Nephron progenitor cell (in vitro differentiated cells): ENCODE results near the gene ARMC5.

ENCODE experiments used
- DNase-seq: peaks from one replicate; pipeline ENCODE4 v3.0.0; 2021
- H3K27ac Mint-ChIP-seq: 2 replicates; pipeline ENCODE4 v1.8.0; 2021; ENCODE audit warnings: mild to moderate bottlenecking, moderate library complexity, mixed read lengths
- H3K27me3 Mint-ChIP-seq: 2 replicates; pipeline ENCODE4 v1.8.0; 2021; ENCODE audit warnings: mild to moderate bottlenecking, low read depth, mixed read lengths; ENCODE audit not compliant: poor library complexity
- H3K36me3 Mint-ChIP-seq: 2 replicates; pipeline ENCODE4 v1.8.0; 2021; ENCODE audit warnings: low read depth, mixed read lengths
- H3K4me1 Mint-ChIP-seq: 2 replicates; pipeline ENCODE4 v1.8.0; 2021; ENCODE audit warnings: mixed read lengths
- H3K4me3 Mint-ChIP-seq: 2 replicates; pipeline ENCODE4 v1.8.0; 2021; ENCODE audit warnings: mild to moderate bottlenecking, moderate library complexity, mixed read lengths
- H3K9me3 Mint-ChIP-seq: 2 replicates; pipeline ENCODE4 v1.8.0; 2021; ENCODE audit warnings: mild to moderate bottlenecking, moderate library complexity, mixed read lengths
- CTCF ChIP-seq: fragments of 200-600 bp; sonication (generic); IDR thresholded peaks from 2 replicates; pipeline ENCODE4 v1.5.0; 2021; ENCODE audit warnings: antibody characterized with exemption

The ARMC5 gene

DNA sequence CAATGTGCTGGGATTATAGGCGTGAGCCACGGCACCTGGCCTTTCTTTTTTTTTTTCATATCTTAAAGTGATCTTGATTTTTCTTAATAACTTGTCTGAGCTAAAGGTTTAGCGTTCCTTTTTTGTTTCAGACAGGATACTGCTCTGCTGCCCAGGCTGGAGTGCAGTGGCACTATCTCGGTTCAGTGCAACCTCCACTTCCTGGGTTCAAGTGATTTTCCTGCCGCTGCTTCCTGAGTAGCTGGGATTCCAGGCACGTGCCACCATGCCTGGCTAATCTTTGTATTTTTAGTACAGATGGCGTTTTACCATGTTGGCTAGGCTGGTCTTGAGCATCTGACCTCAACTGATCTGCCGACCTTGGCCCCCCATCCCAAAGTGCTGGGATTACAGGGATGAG is 44.9 kb downstream of the ARMC5 start:
- Mint-ChIP-seq H3K9me3 (no peaks in the 10 kb centered on the region), H3K27me3 (no peaks in the 10 kb centered on the region), H3K4me1 (peaks cover 17% of the 10 kb centered on the region), H3K27ac (no peak overlapping the region), H3K36me3 (peaks cover 10% of the 10 kb centered on the region), H3K4me3 (no peak overlapping the region)
- DNase-seq = no peak
- TF ChIP-seq CTCF = no peak

DNA sequence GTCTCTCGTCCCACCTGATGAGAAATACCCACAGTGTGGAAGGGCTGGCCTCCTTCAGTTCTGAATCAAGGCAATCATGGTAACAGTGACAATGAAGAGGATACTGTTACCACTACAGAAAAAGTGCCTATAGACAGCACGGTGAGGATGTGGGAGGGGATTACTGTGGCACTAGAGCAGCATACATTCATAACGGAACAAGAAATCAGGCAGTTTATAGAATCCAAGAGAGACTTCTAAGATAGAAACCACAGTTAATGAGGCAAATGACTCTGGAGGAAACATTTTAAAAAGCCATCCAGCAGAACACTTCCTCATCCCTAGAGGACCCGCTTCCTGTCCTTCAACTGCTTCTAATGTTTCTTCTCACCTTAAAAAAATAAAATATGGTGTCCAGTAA is 46.2 kb downstream of the ARMC5 start:
- TF ChIP-seq CTCF = no peak
- H3K4me3 Mint-ChIP-seq = no peak overlapping the region
- H3K27me3 Mint-ChIP-seq = peaks cover 9% of the 10 kb centered on the region
- H3K4me1 Mint-ChIP-seq = peaks cover 25% of the 10 kb centered on the region
- DNase-seq = no peak
- no peaks in the 10 kb centered on the region for H3K9me3 Mint-ChIP-seq
- H3K36me3 Mint-ChIP-seq = peaks cover 2% of the 10 kb centered on the region
- peak overlapping the region; percentile 7 for H3K27ac Mint-ChIP-seq

- peaks cover 20% of the 10 kb centered on the region for H3K27me3 Mint-ChIP-seq
- TF ChIP-seq CTCF = no peak
- peak overlapping the region; percentile 89 for H3K4me3 Mint-ChIP-seq
- no peak for DNase-seq
- no peaks in the 10 kb centered on the region for H3K9me3 Mint-ChIP-seq
- H3K4me1 Mint-ChIP-seq = peaks cover 25% of the 10 kb centered on the region
- no peaks in the 10 kb centered on the region for H3K36me3 Mint-ChIP-seq
- H3K27ac Mint-ChIP-seq = peak overlapping the region; percentile 66
Measured at GRCh38 chr16:31507617-31507928, 48.3 kb downstream of the ARMC5 start.

DNA sequence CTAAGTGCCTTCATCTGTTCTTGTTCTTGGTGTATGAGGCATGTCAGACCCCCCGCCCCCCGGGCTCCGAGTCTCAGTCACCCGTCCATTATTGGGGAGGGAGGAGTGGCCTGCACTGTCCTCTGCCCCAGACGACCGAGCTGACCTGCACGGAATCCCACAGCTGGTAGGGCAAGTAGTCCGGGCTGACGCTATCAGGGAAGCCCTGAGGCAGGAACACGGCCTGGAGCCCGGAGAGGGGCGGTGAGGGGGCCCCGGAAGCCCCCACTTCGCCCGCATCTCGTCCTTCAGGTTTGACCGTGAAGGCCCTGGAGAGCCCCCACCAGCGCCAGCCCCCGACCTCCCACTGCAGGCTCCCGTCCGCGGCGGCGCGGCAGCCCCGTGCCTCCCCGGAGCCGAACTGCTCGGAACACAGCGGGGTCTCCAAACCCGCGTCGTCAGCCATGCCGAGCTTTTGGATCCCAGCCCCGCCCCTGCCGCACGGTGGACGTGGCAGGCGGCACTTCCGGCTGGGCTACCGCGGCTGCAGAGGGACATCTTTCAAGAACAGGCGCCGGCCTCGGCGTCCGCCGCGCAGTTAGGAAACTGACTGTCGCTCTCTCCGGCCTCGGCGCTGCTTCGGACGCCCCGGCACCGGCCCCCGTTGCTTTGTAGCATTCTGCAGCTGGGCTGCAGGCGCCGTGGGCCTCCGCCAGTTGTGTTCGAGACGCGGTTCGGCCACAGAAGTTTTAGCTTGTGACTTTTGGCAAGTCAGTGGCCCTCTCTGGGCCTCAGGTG is 48.8 kb downstream of the ARMC5 start, which contains the start of gene RUSF1:
TSS of gene RUSF1 (minus strand) at position 463 of the 777 bp plus-strand sequence. CDS start at position 445, 18 bp downstream.
- peak; percentile 92 for DNase-seq
- Mint-ChIP-seq H3K9me3 (no peaks in the 10 kb centered on the region), H3K4me3 (peak within 1 kb of the TSS; percentile 89), H3K27me3 (peaks cover 23% of the 10 kb centered on the region), H3K36me3 (no peaks in the 10 kb centered on the region), H3K4me1 (peaks cover 25% of the 10 kb centered on the region), H3K27ac (peak within 1 kb of the TSS; percentile 95)
- TF ChIP-seq CTCF = no peak

DNA sequence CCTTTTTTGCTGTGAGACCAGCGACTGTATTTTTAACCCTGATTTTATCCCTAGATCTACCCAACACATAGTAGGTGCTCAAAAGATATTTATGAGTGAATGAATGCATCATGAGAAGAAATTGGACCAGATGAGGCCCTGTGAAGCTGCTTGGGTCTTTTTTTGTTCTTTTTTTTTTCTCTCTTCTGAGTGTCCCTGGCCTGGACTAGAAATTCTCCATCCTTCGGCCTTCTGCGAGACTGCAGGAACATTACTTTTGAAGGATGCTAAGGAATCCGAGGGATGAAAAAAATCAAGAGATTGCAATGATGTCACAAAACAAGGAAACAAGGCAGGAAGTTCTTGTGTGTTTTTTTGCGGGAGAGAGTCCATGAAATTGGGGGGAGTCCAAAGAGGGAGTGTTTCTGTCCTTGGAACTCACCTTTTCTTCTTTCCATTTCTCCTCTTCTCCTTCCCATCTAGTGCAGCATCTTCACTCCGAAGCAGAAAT is 49.5 kb downstream of the ARMC5 start:
- Mint-ChIP-seq H3K27me3 (peaks cover 26% of the 10 kb centered on the region), H3K36me3 (no peaks in the 10 kb centered on the region), H3K9me3 (no peaks in the 10 kb centered on the region), H3K4me3 (peak overlapping the region; percentile 89), H3K27ac (peak overlapping the region; percentile 95), H3K4me1 (peaks cover 25% of the 10 kb centered on the region)
- TF ChIP-seq CTCF = no peak
- DNase-seq = no peak

- H3K27ac Mint-ChIP-seq = no peak overlapping the region
- no peak overlapping the region for H3K4me3 Mint-ChIP-seq
- DNase-seq = no peak
- peaks cover 23% of the 10 kb centered on the region for H3K9me3 Mint-ChIP-seq
- TF ChIP-seq CTCF = no peak
- H3K4me1 Mint-ChIP-seq = peaks cover 16% of the 10 kb centered on the region
- no peaks in the 10 kb centered on the region for H3K36me3 Mint-ChIP-seq
- peaks cover 35% of the 10 kb centered on the region for H3K27me3 Mint-ChIP-seq
Measured at GRCh38 chr16:31513126-31513525, 53.8 kb downstream of the ARMC5 start.
